ENCODE results near the gene FAM111A.
"Not testable (repeated sequence)": the region's sequence is repeated elsewhere in the genome, so short reads cannot be mapped to it uniquely, and the experiment has no call there.

FAM111A gene

DNA sequence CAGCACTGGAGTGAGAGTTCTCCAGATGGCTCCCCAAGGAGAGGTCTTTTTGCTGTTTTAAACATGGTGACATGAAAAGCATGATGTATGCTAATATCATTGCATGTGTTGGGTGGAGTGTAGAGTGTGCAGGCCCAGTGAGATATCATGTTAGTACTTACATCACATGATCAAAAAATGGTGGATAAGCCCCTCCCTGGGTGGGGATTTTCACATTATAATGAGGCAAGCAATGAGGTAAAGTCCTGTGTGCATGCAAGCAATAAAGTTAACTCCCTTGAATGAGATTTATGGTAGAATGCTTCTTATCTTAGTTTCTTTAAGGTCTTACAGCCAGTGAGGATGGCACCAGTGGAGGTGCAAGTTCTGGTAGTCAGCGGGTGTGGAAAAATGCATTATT is 27.1 kb upstream of the FAM111A start:
- TF ChIP-seq, protein P1, sequence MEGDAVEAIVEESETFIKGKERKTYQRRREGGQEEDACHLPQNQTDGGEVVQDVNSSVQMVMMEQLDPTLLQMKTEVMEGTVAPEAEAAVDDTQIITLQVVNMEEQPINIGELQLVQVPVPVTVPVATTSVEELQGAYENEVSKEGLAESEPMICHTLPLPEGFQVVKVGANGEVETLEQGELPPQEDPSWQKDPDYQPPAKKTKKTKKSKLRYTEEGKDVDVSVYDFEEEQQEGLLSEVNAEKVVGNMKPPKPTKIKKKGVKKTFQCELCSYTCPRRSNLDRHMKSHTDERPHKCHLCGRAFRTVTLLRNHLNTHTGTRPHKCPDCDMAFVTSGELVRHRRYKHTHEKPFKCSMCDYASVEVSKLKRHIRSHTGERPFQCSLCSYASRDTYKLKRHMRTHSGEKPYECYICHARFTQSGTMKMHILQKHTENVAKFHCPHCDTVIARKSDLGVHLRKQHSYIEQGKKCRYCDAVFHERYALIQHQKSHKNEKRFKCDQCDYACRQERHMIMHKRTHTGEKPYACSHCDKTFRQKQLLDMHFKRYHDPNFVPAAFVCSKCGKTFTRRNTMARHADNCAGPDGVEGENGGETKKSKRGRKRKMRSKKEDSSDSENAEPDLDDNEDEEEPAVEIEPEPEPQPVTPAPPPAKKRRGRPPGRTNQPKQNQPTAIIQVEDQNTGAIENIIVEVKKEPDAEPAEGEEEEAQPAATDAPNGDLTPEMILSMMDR (IDR thresholded peaks at IDR 0.05; ENCODE audit: poor library complexity, severe bottlenecking) = no peak
- no peak for ATAC-seq (ENCODE audit: low read depth)
- H3K9me3 ChIP-seq (ENCODE audit: severe bottlenecking) = peaks cover 7% of the 10 kb centered on the region

DNA sequence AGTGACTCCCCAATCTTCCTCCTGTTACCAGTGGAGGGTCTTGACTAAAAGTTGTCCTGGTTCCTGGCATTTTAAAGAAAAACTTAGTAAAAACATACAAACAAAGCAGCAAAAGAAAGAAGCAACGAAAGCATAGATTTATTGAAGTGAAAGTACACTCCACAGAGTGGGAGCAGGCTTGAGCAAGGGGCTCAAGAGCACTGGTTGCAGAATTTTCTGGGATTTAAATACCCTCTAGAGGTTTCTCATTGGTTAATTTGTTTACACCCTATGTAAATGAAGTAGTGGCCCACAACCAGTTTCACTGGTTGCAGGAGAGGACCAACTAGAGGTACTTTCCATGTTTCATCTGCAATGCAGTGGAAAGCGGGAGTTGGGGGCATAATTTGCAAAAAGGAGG is 24.9 kb upstream of the FAM111A start:
- ATAC-seq (ENCODE audit: low read depth) (no peak), DNase-seq (ENCODE audit: low spot score) (no peak)
- Histone ChIP-seq H3K4me3 (ENCODE audit: severe bottlenecking) (no peak overlapping the region), H3K9me3 (ENCODE audit: severe bottlenecking) (peaks cover 7% of the 10 kb centered on the region), H3K27me3 (ENCODE audit: insufficient read depth, poor library complexity, severe bottlenecking) (no peaks in the 10 kb centered on the region), H3K27ac (ENCODE audit: poor library complexity, severe bottlenecking) (no peak overlapping the region), H3K4me1 (ENCODE audit: insufficient read depth, poor library complexity, severe bottlenecking) (peaks cover 2% of the 10 kb centered on the region), H3K36me3 (ENCODE audit: low read depth) (peaks cover 85% of the 10 kb centered on the region)
- TF ChIP-seq, protein P1 (IDR thresholded peaks at IDR 0.05; ENCODE audit: poor library complexity, severe bottlenecking) = no peak

More for the DNA sequence above, 27.1 kb upstream of the FAM111A start:
- Histone ChIP-seq H3K27ac (ENCODE audit: poor library complexity, severe bottlenecking) (no peak overlapping the region), H3K36me3 (ENCODE audit: low read depth) (peaks cover 89% of the 10 kb centered on the region), H3K4me3 (ENCODE audit: severe bottlenecking) (no peak overlapping the region), H3K4me1 (ENCODE audit: insufficient read depth, poor library complexity, severe bottlenecking) (peaks cover 4% of the 10 kb centered on the region), H3K27me3 (ENCODE audit: insufficient read depth, poor library complexity, severe bottlenecking) (no peaks in the 10 kb centered on the region)
- DNase-seq (ENCODE audit: low spot score) = no peak

DNA sequence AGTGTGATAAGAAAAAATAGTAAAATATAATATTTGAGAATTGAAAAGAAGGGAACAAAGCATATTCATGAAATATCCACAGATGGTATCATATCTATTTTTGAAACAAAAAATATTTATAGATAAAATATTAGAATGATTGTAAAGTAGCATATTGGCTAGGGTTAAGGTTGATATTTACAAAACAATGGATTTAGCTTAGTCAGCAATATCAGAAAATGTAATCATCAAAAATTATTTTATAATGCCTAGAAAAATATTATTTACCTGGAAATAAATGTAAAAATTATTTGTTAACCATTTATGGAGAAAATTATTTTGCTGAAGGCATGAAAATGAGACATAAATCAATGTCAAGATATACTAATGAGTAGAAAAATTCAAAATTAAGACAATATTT is 22.8 kb upstream of the FAM111A start:
- Histone ChIP-seq H3K4me1 (ENCODE audit: insufficient read depth, poor library complexity, severe bottlenecking) (no peaks in the 10 kb centered on the region), H3K4me3 (ENCODE audit: severe bottlenecking) (no peak overlapping the region), H3K27ac (ENCODE audit: poor library complexity, severe bottlenecking) (no peak overlapping the region), H3K36me3 (ENCODE audit: low read depth) (peaks cover 88% of the 10 kb centered on the region), H3K27me3 (ENCODE audit: insufficient read depth, poor library complexity, severe bottlenecking) (no peaks in the 10 kb centered on the region), H3K9me3 (ENCODE audit: severe bottlenecking) (peaks cover 7% of the 10 kb centered on the region)
- TF ChIP-seq, protein P1 (IDR thresholded peaks at IDR 0.05; ENCODE audit: poor library complexity, severe bottlenecking) = no peak
- ATAC-seq (ENCODE audit: low read depth) (no peak), DNase-seq (ENCODE audit: low spot score) (no peak)

DNA sequence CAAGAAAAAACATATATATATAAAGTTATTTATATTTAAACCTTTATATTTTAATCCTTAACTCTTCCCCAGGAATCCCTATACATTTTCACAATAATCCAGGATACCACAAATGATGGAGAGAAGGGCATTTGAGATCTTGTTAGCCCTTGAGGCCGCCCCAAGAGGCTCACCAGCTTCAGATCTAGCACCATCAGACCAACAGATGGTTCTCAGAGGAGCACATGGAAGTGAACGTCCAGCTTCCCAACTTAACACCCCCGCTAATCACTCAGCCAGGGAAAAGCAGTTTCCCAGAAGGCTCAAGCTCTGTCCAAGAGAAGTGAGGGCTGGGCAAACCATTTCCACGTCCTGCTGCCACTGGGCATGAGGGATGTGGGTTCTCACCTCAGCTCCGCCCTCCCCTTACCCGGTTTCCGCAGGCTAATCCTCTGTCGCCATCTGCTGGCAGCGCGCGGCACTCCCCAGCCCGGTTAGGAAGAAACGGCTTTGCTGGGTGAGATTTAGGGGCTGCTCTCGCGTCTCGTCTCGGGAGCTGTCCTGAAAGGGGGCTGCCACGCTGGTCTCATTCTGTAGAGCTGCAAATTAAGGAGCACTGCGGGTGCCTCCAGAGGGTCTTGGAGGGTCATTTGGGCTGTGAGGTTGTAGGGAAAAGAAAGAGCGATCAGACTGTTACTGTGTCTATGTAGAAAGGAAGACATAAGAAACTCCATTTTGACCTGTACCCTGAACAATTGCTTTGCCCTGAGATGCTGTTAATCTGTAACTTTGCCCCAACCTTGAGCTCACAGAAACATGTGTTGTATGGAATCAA is 6.8 kb upstream of the FAM111A start:
- TF ChIP-seq, protein P1 (IDR thresholded peaks at IDR 0.05; ENCODE audit: poor library complexity, severe bottlenecking) = peak; percentile 97
- ATAC-seq (ENCODE audit: low read depth) = peak; percentile 100

DNA sequence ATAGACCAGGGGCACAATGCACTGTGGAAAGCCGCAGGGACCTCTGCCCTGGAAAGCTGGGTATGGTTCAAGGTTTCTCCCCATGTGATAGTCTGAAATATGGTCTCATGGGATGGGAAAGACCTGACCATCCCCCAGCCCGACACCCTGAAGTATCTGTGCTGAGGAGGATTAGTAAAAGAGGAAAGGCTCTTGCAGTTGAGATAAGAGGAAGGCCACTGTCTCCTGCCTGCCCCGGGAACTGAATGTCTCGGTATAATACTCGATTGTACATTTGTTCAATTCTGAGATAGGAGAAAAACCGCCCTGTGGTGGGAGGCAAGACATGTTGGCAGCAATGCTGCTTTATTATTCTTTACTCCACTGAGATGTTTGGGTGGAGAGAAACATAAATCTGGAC is 6.1 kb upstream of the FAM111A start:
- H3K4me1 ChIP-seq (ENCODE audit: insufficient read depth, poor library complexity, severe bottlenecking); H3K4me3 ChIP-seq (ENCODE audit: severe bottlenecking); ATAC-seq (ENCODE audit: low read depth); DNase-seq (ENCODE audit: low spot score); H3K9me3 ChIP-seq (ENCODE audit: severe bottlenecking); H3K27ac ChIP-seq (ENCODE audit: poor library complexity, severe bottlenecking); H3K27me3 ChIP-seq (ENCODE audit: insufficient read depth, poor library complexity, severe bottlenecking): not testable (repeated sequence)
- peaks cover 17% of the 10 kb centered on the region for H3K36me3 ChIP-seq (ENCODE audit: low read depth)

More for the DNA sequence above, 6.8 kb upstream of the FAM111A start:
- Histone ChIP-seq H3K9me3 (ENCODE audit: severe bottlenecking) (no peaks in the 10 kb centered on the region), H3K4me1 (ENCODE audit: insufficient read depth, poor library complexity, severe bottlenecking) (no peaks in the 10 kb centered on the region), H3K36me3 (ENCODE audit: low read depth) (peaks cover 17% of the 10 kb centered on the region), H3K27ac (ENCODE audit: poor library complexity, severe bottlenecking) (no peak overlapping the region), H3K27me3 (ENCODE audit: insufficient read depth, poor library complexity, severe bottlenecking) (no peaks in the 10 kb centered on the region), H3K4me3 (ENCODE audit: severe bottlenecking) (no peak overlapping the region)
- peak; percentile 74 for DNase-seq (ENCODE audit: low spot score)

Data from RWPE2 (cell line).